Stimulated activated CD4-positive, alpha-beta T cell treated with anti-CD3 and anti-CD28 coated beads, TNF-alpha, amount 100 ng/mL, for 48 hours (primary cell): Measurements from ENCODE around the gene CHRNA10.

Source experiments
- DNase-seq, 3 donors: peaks; one replicate each; pipeline ENCODE4 v3.0.0-alpha.2; 2020; ENCODE audit warnings: low read depth in 3 of 3

The CHRNA10 gene

GRCh38 chr11:3671334-3672254 lies at the start of gene CHRNA10:
Gene CHRNA10 (minus strand): TSS chr11:3671384. CDS start chr11:3671312, 72 bp downstream.
- no peak for DNase-seq

- DNase-seq: no peak
These were observed 41.1 kb upstream of the CHRNA10 start for GRCh38 chr11:3712274-3712673.

GRCh38 chr11:3710485-3711259 lies 39.5 kb upstream of the CHRNA10 start:
- DNase-seq: no peak

GRCh38 chr11:3709977-3710376 lies 38.8 kb upstream of the CHRNA10 start:
- no peak for DNase-seq

- no peak for DNase-seq
These were observed 36.0 kb upstream of the CHRNA10 start for GRCh38 chr11:3707176-3707575.

- DNase-seq: no peak
These were observed 32.2 kb upstream of the CHRNA10 start for GRCh38 chr11:3703383-3703782.

- DNase-seq: no peak
These were observed 29.7 kb upstream of the CHRNA10 start for GRCh38 chr11:3700910-3701309.

GRCh38 chr11:3700410-3700809 lies 29.2 kb upstream of the CHRNA10 start:
- DNase-seq: no peak

GRCh38 chr11:3686751-3687150 lies 15.6 kb upstream of the CHRNA10 start:
- DNase-seq: no peak

GRCh38 chr11:3685923-3686322 lies 14.7 kb upstream of the CHRNA10 start:
- no peak for DNase-seq

GRCh38 chr11:3684819-3685172 lies 13.6 kb upstream of the CHRNA10 start:
- DNase-seq: no peak

- DNase-seq: no peak
These were observed 13.1 kb upstream of the CHRNA10 start for GRCh38 chr11:3684129-3684818.

GRCh38 chr11:3683039-3683438 lies 11.9 kb upstream of the CHRNA10 start:
- no peak for DNase-seq

- no peak for DNase-seq
These were observed 7.9 kb upstream of the CHRNA10 start for GRCh38 chr11:3679077-3679476.

- DNase-seq: no peak
These were observed 4.8 kb upstream of the CHRNA10 start for GRCh38 chr11:3675971-3676370.

- no peak for DNase-seq
These were observed 3.0 kb upstream of the CHRNA10 start for GRCh38 chr11:3674189-3674588.

- DNase-seq: no peak
These were observed 1.4 kb downstream of the CHRNA10 start for GRCh38 chr11:3669742-3670183.

GRCh38 chr11:3669128-3669527 lies 2.1 kb downstream of the CHRNA10 start:
- no peak for DNase-seq

GRCh38 chr11:3667149-3668035 lies 3.8 kb downstream of the CHRNA10 start:
- no peak for DNase-seq

- DNase-seq: no peak
These were observed 5.1 kb downstream of the CHRNA10 start for GRCh38 chr11:3666023-3666530.
